Hindlimb muscle (tissue), 1 donor: ENCODE results near the gene TBCEL. TPM values are rescaled to one million over a fixed set of nuclear protein-coding genes. Genes with fewer than 3 reads are reported as not detected.
"Not testable (repeated sequence)": the region's sequence is repeated elsewhere in the genome, so short reads cannot be mapped to it uniquely, and the experiment has no call there.

Experiments
- DNase-seq: peaks from one replicate; pipeline ENCODE4 v3.0.0-alpha.2; 2013
- polyA plus RNA-seq: library from polyadenylated mRNA; unstranded; fragments of 120-200 nt; gene quantifications from one replicate; pipeline ENCODE4 v1.2.1, GENCODE V29; 2013; ENCODE audit not compliant: insufficient read length

Gene TBCEL
- polyA plus RNA-seq, 1 donor = 13.5 TPM

- DNase-seq = no peak
These were observed 6.0 kb downstream of the TBCEL start for GRCh38 chr11:121029813-121030445.

DNA sequence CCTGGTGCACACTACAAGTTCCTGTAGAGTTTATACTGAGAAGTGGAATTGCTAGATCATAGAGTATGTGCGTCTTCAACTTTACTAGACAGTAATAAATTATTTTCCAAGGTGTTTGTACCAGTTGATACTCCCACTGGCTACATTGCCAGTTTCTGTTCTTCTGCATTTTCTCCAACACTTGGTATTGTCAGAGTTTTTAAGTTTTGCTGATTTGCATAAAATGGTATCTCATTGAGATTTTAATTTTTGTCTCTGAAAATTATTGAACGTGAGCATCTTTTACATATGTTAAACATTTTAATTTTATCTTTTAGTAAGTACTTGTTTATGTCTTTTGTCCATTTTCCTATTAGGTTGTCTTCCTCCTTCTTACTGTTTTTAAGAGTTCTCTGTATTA lies 7.3 kb downstream of the TBCEL start:
- DNase-seq = no peak

- not testable (repeated sequence) for DNase-seq
These were observed 7.7 kb downstream of the TBCEL start for GRCh38 chr11:121031648-121032047.

GRCh38 chr11:121032546-121032945 lies 8.6 kb downstream of the TBCEL start:
- no peak for DNase-seq

- DNase-seq = no peak
These were observed 9.7 kb downstream of the TBCEL start for GRCh38 chr11:121033635-121034034.

- no peak for DNase-seq
These were observed 11.4 kb downstream of the TBCEL start for GRCh38 chr11:121035169-121035755.

- DNase-seq = no peak
These were observed 11.9 kb downstream of the TBCEL start for GRCh38 chr11:121035780-121036179.

DNA sequence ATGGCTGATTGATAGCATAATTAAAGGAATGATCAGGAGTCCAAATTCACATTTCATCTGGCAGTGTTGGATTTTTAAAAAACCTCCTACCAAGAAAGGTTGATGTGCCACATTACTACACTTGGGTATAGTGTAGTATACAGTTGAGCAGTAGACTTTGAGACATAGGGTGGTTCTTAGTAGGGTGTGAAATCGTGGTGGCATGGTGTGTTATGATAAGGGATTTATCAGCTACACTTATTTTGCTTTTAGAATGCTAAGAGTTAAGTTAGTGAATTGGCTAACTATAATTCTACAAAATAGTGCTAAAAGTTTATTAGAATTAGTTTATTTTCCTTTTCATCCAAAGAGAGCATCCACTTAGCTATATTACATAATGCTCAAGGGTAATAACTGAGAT lies 13.1 kb downstream of the TBCEL start:
- no peak for DNase-seq

GRCh38 chr11:121038648-121039409 lies 14.9 kb downstream of the TBCEL start:
- no peak for DNase-seq

GRCh38 chr11:121039971-121040613 lies 16.2 kb downstream of the TBCEL start:
- DNase-seq = no peak

DNA sequence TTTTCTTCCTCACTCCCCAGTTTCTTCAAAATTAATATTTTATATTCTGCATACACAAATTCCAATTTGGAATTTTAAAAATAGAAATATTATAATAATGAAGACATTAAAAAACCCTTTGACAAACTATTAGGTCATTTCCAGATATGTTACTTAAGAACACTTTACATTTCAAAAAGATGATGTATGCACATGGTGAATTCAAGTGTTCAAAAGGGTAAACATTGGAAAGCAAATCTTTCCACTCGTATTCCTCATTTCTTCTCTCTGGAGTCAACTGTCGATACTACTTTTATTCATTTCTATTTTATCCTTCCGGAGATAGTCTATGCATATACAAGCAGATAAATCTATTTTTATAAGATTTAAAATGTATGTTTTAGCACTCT lies 16.7 kb downstream of the TBCEL start:
- DNase-seq = no peak

- DNase-seq = no peak
These were observed 17.2 kb downstream of the TBCEL start for GRCh38 chr11:121041072-121041471.

- DNase-seq = no peak
These were observed 18.4 kb downstream of the TBCEL start for GRCh38 chr11:121042296-121042695.

DNA sequence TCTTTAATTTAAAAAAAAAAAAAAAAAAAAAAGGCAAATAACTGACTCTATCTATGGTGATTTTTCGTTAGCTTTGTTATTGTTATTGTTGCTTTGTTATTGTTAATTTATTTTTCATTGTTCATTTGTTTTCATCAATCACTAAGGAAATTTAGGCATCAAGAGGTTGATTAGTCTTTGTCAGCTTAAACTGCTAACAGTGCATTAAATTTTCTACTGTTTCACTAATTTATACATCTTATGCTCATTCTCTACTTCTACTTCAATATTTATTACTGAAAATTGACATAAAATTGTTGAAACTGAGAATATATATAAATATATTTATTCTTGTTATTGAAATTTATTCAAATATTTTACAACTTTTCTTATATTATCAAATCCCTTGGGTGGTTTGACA lies 24.0 kb downstream of the TBCEL start:
- no peak for DNase-seq

GRCh38 chr11:121048464-121049233 lies 24.7 kb downstream of the TBCEL start:
- no peak for DNase-seq

- DNase-seq = no peak
These were observed 29.3 kb downstream of the TBCEL start for GRCh38 chr11:121053244-121053643.

GRCh38 chr11:121054266-121054665 lies 30.4 kb downstream of the TBCEL start:
- DNase-seq = no peak

- DNase-seq = no peak
These were observed 31.2 kb downstream of the TBCEL start for GRCh38 chr11:121055076-121055475.

DNA sequence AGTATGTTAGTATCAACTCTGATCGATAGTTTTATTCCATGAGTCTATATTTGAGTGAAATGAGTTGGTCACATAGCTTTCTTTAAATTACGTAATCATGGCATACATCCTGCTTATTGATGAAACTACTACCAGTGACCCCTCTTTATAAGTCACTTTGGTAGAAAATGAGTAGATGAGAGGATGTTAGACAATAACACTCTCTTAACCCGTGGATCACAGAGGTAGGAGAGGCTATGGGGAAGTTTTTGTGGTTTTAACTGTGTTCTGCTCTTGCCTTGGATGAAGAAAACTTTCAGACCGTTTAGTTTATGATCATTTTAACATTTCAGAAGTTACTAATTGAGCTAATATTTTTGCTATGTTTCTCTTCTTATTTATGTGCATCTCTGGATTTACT lies 34.0 kb downstream of the TBCEL start:
- DNase-seq = no peak

- no peak for DNase-seq
These were observed 35.0 kb downstream of the TBCEL start for GRCh38 chr11:121058941-121059340.

DNA sequence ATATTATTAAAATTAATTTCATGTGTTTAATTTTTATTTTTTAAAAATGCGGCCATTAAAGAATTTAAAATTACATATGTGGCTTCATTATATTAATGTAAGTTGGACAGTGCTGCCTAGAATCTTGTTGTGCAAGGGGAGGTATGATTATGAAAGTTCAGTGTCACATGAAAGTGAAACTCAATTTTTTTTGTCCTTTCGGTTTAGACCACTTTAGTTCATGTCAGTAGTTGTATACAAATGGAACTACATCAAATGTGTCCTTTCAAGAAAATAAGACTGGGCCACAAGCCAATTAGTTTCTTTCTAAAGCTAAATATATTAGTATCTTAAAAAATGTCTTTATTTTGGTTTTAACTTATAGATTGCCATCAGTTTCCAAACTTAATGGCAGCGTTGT lies 35.7 kb downstream of the TBCEL start:
- DNase-seq = no peak

- DNase-seq = no peak
These were observed 39.8 kb downstream of the TBCEL start for GRCh38 chr11:121063728-121064127.

GRCh38 chr11:121066623-121067022 lies 42.7 kb downstream of the TBCEL start:
- DNase-seq = no peak
